Pulmonary artery endothelial cell (primary cell): Measurements from ENCODE around the gene FEZF1. TPM values are rescaled to one million over a fixed set of nuclear protein-coding genes. Genes with fewer than 3 reads are reported as not detected.
"Not testable (repeated sequence)": the region's sequence is repeated elsewhere in the genome, so short reads cannot be mapped to it uniquely, and the experiment has no call there.

Source experiments
- DNase-seq: peaks from one replicate; pipeline ENCODE4 v3.0.0-alpha.2; 2011; ENCODE audit warnings: low read depth, low spot score
- total RNA-seq: library from RNA; depleted of rRNA; stranded (reverse); fragments of >200 nt; gene quantifications from 2 replicates; pipeline ENCODE4 v1.2.3, GENCODE V29; 2014

The FEZF1 gene
- total RNA-seq, 1 donor from 2014 or later = not detected

DNA sequence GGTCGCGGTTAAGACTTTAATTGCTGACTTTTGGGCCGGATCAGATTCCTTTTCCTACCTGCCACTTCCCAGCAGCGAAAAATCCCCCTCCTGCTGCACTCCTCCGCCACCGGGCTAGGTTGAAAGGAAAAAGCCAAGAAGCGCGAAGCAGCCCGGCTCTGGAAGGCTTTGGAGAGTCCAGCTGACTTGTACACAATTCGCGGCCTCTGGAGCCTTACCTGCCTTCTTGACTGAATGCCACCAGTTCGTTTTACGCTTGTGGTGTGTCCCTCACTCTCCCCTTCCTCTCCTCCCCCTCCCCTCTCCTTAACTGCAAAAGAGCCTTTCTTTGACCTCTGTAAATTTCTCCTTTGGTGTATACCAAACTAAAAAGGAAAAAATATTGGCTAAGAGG lies 2.7 kb upstream of the FEZF1 start:
- no peak for DNase-seq

- DNase-seq = no peak
These were observed 2.0 kb upstream of the FEZF1 start for GRCh38 chr7:122306320-122307227.

GRCh38 chr7:122305475-122306319 lies 1.1 kb upstream of the FEZF1 start:
- DNase-seq = no peak

DNA sequence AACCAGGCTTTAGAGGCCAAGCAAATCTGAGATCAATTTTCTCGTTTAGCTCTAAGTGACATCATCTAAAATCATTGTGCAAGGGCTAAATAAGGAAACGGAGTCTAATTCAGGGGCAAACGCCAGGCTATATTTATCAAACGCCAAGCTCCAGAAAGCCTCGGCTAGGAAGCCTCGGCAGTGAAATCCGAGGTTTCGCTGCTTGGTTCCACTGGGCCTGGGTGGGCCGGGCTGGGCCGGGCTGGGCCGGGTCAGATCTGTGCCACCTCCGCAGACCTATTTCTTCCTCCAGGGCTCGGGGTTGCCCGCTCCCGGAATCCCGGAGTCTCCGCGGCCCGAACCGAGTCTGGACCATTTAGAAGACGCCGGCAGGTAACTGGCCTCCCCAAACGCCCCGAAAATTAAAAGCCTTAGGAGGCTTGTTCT lies 459 bp upstream of the FEZF1 start:
- no peak for DNase-seq

- no peak for DNase-seq
These were observed 825 bp downstream of the FEZF1 start for GRCh38 chr7:122303531-122304318.

GRCh38 chr7:122302761-122303530 lies 1.6 kb downstream of the FEZF1 start:
- DNase-seq = no peak

DNA sequence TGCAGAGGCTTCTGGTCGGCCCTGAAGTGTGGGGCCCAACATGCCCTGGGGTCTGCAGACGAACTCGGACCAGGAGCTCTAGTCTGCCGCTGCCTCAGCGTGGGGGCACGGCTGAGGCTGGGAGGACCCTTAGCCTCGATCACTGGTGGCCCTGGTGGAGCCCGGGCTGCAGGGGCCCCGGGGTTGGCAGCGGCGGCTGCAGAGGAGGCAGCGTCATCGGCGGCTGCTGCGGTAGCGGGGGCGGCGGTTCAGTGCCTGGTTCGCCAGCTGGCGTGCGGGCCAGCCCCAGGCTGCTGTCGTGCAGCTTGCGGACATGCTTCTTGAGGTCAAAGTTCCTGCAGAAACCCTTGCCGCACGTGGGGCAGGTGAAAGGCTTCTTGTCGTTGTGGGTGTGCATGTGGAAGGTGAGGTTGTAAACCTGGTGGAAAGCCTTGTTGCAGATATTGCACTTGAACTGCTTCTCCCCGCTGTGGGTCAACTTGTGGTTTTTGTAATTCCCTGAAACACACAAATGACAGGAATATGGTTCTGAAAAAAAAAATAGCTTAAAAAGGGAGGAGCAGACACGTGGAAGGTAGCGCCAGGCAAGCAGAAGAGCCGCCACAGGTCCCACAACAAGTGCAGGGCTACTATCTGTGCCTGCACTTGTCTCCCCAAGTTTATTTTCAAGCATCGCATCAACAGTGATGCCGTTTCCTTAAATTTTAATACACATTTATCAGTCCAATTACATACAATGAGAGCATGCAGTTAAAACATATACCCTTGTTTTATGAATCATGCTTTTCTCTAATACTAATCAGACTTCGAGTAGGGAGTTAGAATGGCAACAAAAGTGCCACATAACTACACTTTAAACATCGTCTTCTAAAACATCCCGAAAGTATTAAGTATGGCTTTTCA lies 2.4 kb downstream of the FEZF1 start:
- no peak for DNase-seq

DNA sequence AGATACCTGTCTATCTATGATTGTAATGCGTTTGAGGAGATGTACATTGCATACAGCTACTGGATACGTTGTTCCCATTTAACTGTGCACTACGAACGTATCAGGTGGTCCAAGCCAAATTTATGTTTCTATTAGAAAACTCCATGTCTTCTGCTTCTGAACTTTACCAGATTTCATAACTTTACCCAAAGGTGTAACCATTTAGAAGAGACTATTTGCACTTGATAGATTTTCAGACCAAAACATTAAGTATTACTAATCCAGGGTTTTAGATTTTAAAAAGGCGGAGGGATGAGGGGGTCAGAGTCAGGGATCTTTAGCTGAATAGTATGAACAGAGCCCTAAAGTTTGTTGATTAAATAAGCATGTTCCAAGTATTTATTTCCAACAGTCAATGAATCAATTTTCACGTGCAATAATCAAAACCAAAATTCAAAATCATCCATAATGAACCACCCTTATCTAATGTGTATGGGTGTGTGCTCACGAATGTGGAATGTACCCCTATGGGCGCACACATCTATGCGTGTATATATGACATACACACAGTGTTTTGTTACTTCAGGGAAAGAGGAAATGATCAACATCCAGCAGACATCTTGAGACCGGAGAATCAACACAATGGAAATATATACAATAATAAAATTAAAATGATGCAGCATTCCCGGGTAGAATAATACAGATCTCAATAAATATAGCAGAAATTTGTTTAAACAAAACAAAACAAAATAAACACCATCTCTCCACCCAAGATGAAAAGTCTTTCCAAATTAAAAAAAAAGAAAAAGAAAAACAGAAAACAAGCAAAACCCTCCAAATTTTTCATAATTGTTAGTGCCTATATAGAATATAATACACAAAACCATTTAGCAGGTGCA lies 3.4 kb downstream of the FEZF1 start:
- DNase-seq = no peak

GRCh38 chr7:122300211-122300932 lies 4.2 kb downstream of the FEZF1 start:
- no peak for DNase-seq

- DNase-seq = no peak
These were observed 4.8 kb downstream of the FEZF1 start for GRCh38 chr7:122299624-122300210.

DNA sequence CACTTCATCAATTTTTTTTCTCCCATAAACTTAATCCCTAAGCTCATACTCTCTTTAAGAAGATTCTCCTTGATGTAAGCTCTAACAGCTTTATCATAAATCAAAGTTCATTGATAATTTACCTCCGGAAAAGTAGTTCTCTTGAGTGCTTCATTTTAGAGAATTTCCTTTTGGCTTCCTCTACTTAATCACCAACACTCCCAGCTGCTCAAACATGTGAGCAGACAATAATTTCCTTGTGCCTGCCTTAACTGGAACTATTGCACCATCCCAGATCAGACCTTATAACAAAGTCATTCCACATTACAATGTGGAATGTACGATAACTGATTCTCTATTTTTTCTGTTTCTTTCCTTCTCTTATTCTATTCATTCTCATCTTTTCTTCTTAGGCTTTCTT lies 5.9 kb downstream of the FEZF1 start:
- no peak for DNase-seq

- DNase-seq = no peak
These were observed 6.4 kb downstream of the FEZF1 start for GRCh38 chr7:122298131-122298530.

GRCh38 chr7:122291189-122291588 lies 13.4 kb downstream of the FEZF1 start:
- no peak for DNase-seq

GRCh38 chr7:122290476-122290875 lies 14.1 kb downstream of the FEZF1 start:
- DNase-seq = no peak

DNA sequence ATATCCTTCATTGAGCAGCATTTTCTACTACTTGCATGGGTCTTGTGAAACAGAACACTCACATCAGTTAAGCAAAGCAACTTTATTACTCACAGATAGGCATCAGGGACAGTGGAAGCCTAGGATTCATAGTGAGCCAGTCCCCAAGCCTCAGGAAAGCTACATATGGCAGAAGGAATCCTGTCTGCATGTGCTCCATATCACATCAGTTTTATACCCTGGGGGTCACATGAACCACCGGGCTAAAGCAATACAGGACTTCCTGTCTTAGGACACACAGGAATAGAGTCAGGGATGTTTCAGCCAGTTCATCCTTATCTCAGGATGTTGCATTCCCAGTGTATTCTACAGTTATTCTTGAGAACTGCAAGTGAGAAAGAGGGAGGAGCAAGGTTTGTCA lies 15.1 kb downstream of the FEZF1 start:
- DNase-seq = no peak

DNA sequence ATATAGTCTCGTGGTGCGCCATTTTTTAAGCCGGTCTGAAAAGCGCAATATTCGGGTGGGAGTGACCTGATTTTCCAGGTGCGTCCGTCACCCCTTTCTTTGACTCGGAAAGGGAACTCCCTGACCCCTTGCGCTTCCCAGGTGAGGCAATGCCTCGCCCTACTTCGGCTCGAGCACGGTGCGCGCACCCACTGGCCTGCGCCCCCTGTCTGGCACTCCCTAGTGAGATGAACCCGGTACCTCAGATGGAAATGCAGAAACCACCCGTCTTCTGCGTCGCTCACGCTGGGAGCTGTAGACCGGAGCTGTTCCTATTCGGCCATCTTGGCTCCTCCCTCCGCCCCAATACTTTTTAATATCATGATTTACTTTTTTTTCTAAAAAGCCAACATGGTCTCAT lies 19.9 kb downstream of the FEZF1 start:
- not testable (repeated sequence) for DNase-seq

DNA sequence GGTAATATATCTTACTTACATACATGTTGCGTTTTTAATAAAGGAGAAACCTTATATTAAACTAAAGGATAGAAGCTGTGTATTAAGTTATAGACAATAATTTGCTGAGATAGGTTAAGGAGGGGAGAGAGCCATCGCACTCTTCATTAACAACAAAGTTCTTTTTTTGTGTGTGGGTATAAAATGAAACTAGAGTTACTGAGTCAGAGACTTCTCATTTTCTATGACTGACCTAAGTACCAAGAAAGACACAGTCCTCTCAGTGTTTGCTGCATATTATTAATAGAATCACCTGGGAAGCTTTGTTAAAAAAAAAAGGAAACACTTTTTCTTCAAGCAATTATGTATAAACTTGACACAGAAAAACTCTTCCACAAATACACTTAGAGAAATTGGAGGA lies 31.4 kb downstream of the FEZF1 start:
- no peak for DNase-seq

- DNase-seq = no peak
These were observed 35.3 kb downstream of the FEZF1 start for GRCh38 chr7:122269241-122269640.
